NCI-H226 (cell line): Measurements from ENCODE around the gene KRTAP10-11.
"Not testable (repeated sequence)": the region's sequence is repeated elsewhere in the genome, so short reads cannot be mapped to it uniquely, and the experiment has no call there.

Experiments
- DNase-seq: peaks from one replicate; pipeline ENCODE4 v3.0.0-alpha.2; 2015

The KRTAP10-11 gene

DNA sequence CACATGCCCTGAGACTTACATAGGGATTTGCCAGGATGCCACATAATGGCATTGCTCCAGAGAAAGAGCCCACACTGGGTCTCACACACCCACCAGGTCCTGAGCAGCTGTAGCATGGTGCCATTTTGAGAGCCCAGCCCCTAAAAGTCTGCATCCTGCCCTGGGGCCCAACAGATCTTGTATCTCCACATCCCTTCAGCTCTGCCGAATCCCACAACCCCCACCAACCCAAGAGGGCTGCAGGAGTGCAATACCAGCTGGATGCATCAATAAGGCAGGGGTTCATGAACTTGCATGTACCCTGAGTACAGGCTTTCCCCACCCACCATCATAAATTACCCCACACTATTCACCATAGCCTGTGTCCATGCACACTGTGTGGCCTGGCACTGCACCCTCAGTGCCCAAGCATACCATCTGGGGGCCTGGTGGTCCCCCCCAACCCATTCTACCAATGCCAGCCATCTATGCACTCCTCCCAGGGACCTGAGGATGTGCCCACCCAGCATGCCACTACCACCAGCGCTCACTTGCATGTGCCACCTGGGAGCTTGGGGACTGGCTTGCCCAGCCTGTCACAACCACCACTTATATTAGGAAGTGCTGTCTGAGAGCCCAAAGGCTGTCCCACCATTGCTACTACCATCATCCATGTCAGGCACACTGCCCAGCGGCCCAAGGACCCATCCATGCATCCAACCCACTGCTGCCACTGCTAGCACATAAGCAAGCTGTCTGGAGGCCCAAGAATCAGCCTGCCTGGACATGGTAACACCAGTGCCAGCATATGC, 24.6 kb downstream of the KRTAP10-11 start:
- DNase-seq = no peak

DNA sequence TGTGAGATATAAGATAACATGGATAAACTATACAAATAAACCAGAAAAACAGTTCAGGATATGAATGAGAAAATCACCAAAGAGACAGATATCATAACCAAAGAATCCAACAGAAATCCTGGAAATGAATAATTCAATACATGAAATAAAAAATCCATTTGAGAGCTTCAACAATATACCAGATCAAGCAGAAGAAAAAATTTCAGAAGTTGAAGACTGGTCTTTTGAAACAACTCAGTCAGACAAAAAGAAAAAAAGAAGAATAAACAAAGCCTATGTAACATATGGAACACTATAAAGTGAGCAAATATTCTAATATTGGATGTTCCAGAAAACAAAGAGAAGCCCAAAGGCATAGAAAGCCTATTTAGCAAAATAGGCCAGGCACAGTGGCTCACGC, 25.7 kb downstream of the KRTAP10-11 start:
- DNase-seq = no peak

DNA sequence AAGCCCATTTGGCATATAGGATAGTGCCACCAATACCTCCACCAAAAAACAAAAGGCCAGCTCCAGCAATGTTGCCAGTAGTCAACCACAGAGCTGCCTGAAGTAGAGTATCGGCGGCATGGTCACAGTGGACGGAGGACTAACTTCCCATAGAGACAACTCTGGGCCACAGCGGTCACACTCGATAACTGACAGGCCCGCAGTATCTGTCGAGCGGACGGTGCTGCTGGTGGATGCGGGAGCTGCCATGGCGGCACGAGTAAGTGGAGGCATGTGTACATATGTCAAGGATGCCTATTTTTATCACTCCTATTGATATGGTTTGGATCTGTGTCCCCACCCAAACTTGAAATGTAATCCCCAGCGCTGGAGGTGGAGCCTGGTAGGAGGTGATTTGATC, 31.7 kb downstream of the KRTAP10-11 start:
- DNase-seq = no peak

DNA sequence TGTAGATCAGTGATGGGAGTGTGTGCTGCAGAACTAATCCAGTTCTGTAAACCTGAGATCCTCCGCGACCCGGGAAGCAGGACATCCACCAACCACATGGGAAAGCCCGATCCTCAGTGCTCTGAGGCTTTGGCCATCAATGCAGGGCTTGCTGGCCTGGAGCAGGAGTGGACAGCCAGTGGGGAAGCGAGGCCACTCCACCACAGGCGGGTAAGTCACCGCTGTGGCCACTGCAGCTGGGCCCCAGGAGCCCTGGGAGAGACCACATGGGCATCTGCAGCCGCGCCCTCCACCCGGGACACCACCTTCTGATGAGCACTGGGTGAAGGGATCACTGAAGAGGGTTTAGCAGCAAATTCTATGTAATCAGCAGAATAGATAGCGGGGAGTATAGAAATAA, 34.9 kb downstream of the KRTAP10-11 start:
- no peak for DNase-seq

DNA sequence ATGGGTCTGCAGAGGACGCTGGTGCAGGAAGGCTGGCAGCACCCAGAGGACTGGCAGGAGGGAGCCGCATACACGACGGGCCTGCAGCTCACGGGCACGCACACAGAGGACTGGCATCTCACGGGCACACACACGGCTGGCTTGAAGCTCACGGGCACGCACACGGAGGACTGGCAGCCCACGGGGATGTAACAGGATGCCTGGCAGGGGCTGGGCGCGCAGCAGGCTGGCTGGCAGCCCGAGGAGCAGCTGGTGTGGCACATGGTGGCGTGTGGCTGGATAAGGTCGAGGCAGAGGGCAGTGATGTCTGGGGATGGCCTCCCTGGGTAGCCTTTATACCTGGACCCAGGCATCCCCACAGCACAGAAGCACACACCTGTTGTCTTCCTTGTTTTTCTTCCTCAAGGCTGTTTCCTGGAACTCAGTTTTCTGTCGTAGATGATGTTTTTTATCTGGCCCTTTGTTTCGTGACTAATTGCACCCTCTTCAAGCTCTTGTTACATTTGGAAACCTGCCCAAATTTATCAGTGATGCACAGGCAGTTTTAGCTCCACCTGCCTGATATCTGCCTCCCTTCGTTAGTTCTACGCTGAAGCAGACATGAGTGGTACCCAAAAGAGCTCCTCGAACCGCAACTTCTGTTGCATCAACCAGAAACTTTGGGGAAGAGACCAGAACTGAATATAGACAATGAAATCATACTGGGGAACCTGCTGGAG, 35.8 kb downstream of the KRTAP10-11 start, which contains the start of gene KRTAP12-1:
TSS of gene KRTAP12-1 (minus strand) at position 303 of the 719 bp plus-strand sequence. CDS start at position 263, 40 bp downstream.
- DNase-seq = no peak

DNA sequence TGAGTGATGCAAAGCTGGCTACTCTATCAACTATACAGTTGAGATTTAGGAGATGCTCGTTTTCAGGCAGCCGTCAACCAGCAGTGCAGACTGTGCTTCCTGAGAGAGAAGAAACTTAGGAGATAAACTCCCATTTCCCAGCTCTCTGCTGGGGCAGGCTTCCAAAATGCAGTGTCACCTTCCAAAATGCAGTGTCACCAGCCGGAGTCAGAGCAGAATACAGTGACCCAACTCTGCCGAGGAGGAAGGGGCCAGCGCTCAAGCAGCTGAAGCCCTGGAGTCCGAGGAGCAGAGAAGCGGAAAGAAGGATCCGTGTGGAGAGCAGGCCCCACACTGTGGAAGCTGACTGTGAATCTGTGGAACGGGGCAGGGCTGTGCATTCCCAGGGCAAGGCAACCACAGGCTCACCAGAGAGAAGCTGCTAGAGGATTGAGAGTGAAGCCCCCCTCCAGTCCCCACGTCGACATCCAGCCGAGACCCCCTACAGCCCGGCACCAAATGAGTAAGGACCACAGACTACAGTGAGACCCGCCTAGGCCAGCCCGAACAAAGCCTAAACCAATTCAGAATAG, 36.5 kb downstream of the KRTAP10-11 start:
- no peak for DNase-seq

DNA sequence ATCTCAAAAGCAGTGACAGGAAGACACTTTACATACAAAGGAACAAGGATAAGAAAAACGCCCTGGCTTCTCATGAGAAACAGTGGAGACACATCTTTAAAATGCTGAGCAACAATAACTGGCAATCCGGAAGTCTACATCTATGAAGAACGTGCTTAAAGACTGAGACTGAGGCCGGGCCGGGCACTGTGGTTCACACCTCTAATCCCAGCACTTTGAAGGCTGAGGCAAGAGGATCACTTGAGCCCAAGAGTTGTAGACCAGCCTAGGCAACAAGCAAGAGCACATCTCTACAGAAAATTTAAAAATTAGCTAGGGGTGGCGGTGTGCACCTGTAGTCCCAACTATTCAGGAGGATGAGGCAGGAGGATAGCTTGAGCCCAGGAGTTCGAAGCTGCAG, 37.9 kb downstream of the KRTAP10-11 start:
- DNase-seq = no peak

DNA sequence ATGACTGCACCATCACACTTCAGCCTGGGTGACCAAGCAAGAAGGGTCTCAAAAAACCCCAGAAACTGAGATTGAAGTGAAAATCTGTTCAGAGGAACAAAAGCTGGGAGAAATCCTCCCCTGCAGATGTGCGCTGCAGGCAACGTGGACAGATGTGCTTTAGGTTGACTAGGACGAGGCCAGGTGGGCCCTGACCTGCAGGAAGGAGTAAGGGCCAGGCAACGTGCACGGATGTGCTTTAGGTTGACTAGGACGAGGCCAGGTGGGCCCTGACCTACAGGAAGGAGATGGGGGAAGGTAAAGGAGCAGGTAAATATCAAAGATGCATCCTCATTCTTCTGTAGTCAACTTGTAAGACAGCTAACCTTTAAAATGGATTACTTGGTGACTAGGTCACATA, 38.3 kb downstream of the KRTAP10-11 start:
- DNase-seq = no peak

DNA sequence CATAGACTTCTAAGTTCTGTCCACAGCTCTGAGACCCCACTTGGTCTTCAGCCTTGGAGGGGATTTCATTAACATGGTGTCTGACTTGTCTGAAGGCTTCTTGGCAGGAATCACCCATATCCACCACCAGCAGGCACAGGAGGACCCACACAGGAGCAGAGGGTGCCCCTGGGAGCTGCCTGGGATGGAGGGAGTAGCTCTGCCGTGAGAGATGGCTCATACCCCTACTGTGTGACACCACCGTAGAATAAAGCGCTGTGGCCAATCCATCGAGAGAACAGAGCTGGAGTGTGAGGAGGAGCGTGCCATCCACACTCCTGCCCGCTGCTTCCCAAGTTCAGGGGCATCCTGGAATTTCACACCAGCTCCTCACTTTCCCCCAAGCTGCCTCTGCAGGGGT, 38.8 kb downstream of the KRTAP10-11 start:
- DNase-seq = not testable (repeated sequence)

DNA sequence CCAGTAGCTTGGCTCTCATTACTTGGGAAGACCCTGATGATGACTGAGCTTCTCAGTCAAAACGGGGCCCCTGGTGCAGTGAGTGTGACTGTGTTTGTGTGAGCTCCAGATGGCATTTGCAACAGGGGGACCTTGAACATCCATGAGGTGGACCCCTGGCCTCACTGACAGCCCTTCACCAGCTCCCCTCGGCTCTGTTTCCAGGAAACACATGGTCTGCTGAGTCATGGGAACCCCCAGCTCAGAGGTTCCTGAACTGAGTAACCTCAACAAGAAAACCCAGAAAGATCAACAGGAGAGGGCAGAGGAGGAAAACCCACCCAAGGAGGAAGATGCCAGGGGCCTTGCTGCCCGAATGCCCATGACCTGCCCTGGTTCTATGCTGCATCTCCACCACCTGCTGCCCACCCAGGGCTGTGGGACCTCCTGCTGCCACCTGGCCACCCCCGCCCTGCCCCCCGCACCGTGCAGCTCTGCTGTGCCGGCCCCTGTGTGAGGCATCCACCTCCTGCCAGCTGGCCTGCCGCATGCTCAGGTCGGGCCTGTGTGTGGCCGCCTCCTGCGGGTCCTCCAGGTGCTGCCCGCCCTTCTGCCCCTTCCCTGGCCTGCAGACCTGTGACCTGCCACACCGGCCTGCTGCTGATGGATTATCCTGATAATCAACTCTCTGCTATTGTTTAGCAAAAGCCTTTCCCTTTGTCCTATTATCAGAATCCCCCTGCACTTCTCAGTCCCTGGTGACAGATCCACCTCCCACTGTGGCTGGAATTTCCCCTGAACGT, 40.0 kb downstream of the KRTAP10-11 start:
- no peak for DNase-seq

DNA sequence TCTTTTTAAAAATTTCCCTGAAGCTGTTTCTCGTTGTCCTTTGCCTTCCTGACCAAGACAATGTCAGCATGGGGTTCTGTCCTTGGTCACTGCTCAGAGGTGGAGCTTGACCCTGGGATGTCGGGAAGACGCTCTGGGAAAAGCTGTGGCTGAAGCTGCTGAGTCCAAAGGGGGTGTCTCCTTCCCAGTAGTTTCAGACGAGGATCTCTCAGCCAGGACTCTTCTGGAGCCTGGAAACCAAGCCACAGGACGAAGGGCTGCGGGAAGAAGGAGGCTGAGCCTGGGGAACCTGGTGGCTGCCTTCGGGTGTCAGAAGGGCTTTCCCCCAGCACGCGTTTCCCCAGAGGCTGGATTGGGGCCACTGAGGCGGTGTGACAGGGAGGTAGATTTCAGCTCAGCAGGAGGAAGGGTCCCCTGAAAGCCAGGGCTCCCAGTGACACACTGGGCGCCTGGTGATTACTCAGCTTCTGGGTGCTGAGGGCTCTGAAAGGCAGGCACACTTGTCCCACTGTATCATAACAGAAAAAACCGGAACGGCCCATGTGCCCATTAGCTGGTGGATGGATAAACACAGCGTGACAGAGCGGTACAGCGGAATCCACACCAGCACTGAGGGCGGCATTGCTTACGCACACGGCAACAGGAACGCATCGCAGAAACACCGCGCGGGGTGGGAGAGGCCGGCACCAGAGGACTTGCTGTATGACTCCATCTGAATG, 40.8 kb downstream of the KRTAP10-11 start:
- no peak for DNase-seq

DNA sequence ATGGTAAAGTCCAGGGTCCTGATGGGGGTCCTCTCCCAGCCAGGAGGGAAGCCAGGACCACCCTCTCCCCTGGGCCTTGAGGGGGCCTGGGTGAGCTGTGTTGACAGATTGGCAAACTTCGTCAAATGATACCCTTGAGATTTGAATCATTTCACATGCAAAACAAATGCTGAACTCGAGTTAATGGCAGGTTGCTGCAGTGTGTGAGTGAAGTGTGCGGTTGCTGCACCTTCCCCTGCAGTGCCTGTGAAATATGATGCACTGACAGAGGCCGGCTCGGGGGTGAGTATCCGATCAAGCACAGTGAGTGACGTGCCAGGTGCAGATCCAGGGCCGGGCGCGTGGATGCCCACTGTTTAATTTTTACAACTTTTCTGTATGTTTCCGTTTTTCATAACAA, 41.5 kb downstream of the KRTAP10-11 start:
- DNase-seq = no peak

DNA sequence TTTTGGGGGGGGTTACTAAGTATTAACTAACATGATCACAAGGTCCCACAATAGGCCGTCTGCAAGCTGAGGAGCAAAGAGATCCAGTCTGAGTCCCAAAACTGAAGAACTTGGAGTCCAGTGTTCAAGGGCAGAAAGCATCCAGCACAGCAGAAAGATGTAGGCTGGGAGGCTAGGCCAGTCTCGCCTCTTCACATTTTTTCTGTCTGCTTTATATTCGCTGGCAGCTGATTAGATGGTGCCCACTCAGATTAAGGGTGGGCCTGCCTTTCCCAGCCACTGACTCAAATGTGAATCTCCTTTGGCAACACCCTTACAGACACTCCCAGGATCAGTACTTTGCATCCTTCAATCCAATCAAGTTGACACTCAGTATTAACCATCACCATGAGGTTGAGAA, 43.5 kb downstream of the KRTAP10-11 start:
- DNase-seq = not testable (repeated sequence)

DNA sequence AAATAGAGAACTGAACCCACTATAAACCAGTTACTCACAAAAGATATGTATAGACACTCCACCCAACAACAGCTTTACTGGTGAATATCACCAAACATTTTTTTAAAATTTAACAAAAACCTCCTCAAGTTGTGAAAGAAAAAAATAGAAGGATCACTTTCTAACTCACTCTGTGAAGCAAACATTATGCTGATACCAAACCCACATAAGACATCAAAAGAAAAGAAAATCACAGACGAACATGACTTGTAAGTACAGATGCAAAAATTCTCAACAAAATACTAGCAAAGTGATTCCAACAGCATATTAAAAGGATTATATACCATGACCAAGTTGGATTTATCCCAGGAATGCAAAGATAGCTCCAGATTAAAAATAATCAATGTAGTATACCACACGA, 45.5 kb downstream of the KRTAP10-11 start:
- DNase-seq = no peak

DNA sequence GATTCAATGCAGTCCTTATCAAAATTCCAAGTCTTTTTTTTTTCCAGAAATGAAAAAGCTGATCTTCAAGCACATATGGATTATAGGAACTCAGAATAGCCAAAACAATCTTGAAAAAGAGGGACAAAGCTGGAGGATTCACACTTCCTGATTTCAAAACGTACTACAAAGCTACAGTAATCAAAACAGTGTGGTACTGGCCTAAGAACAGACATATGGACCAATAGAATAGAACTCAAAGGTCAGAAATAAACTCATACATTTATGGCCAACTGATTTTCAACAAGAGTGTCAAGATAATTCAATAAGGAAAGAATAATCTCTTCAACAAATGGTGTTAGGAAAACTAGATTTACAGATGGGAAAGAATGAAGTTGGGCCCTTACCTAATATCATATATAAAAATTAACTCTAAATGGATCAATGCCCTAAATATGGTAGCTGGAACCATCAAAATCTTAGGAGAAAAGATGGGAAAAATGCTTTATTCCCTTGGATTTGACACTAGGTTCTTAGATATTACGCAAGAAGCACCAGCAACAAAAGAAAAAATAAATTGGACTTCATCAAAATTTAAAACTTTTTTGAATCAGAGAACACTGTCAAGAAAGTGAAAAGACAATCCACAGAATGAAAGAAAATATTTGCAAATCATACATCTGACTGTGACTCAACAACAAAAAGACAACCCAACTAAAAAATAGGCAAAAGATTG, 46.7 kb downstream of the KRTAP10-11 start:
- no peak for DNase-seq

DNA sequence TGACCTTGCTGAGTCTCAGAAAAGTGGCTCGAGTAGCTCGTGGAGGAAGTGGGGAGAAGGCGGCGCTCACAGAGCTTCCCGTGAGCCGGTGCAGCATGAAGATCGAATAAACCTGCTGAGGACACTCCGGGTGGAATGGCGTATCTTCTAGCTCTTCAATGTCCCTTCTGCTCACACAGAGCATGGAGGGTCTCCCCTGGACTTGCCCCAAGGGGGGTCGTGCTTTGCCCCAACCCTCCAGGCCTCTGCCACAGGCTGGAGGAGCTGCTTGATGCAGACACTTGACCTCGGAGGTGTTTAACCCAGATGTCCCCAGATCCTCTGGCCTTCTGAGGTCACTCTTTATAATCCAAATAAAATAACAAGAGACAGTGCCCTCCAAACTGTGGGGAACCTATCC, 48.6 kb downstream of the KRTAP10-11 start:
- DNase-seq = no peak

DNA sequence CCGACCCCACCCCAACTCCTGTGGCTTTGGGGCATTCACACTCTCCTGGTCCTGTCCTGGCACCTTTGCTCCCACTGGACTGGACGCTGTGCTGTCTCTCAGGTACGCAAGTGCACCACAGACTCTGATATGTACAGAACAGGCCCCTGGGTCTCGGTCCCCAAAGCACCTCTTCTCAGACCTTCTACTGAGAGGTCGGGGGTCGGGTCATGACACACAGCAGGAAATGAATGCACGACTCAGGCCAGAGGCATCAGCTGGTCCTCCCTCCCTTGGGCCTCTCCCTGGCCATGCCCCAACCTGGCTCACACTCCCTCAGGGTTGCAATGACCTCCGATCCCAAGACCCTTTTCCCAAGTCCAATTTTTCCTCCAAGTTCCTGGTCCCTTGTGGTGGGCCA, 49.0 kb downstream of the KRTAP10-11 start:
- DNase-seq = no peak

DNA sequence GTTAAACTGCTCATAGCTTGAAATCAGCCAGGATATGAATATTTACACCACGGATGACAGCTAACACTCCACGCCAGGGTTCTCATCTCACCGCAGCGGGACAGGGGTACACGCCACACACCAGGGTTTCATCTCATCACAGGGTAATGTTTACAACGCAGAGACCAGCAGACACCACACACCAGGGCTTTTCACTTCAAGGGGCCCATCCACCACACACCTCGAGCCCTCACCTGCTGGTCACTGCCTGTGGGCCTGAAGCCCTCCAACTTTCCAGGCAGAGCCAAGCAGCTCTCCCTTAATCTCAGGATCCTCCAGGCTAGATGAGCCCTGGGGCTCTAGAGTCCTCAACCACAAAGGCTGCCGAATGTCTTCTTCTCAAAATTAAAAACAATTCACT, 49.4 kb downstream of the KRTAP10-11 start:
- DNase-seq = no peak

DNA sequence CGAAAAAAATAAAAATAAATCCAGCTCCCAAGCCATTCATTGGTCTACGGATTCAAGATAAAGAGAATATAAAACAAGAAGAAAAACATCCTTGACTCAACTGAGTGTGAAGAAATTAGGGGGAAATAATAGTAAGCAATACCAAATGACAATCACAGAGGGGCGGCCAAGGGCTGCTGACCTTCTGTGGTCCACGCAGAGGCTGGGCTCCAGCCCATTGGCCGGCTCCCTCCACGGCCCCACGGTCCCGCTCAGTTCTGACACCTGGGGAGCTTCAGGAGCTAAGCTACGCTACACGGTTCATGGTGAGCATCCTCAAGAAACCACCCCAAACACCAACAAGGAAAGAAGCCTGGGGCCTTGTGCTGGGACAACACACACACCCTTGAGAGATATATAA, 50.4 kb downstream of the KRTAP10-11 start:
- no peak for DNase-seq
